A549 (cell line): ENCODE data around the gene EXOC6. TPM values are rescaled to one million over a fixed set of nuclear protein-coding genes. Genes with fewer than 3 reads are reported as not detected.
A peak's percentile ranks its signal among the peaks of the same experiment; 100 is the strongest.

ENCODE experiments used
- ATAC-seq, 2 experiments: fragments of 200-7000 bp in 1 of 2; fragments of >200 bp in 1 of 2; cut with Nextera tagmentation in 1 of 2; cut with Tn5 transposase in 1 of 2; 3 replicates each; pipeline versions ENCODE4 v1.8.0 to v1.9.1; 2018 to 2020; ENCODE audit warnings: mild to moderate bottlenecking in 1 of 2, moderate library complexity in 1 of 2
- CTCF ChIA-PET: fragments of 300-600 bp; sonication (Branson Sonifier 250); formaldehyde crosslinking; extraction: SDS; loops from one replicate; lab custom pipeline; 2021; ENCODE audit warnings: antibody characterized with exemption, inconsistent platforms; lab: Yijun Ruan, JAX
- POLR2A ChIA-PET: fragments of 350-600 bp; formaldehyde crosslinking; extraction: SDS; loops from one replicate; lab custom pipeline; 2021; ENCODE audit warnings: antibody characterized with exemption, inconsistent platforms; lab: Yijun Ruan, JAX
- DNase-seq, 2 experiments: peaks; one replicate each; pipeline versions ENCODE4 v3.0.0 to v3.0.0-alpha.2; 2011 to 2016; ENCODE audit warnings: low read depth in 1 of 2, low spot score in 1 of 2
- FAIRE-seq: peaks from 2 replicates; lab custom pipeline; 2011; peaks lifted over from hg19 to GRCh38; lab: Jason Lieb, UNC
- H3K27ac ChIP-seq, 2 experiments: fragments of >200 bp; sonication (Bioruptor Twin); formaldehyde crosslinking; 3 replicates each; pipeline ENCODE4 v1.5.1; 2016 to 2017
- H3K4me1 ChIP-seq: fragments of >200 bp; sonication (Bioruptor Twin); formaldehyde crosslinking; 3 replicates; pipeline ENCODE4 v1.6.1; 2016
- H3K4me2 ChIP-seq: fragments of >200 bp; sonication (Bioruptor Twin); formaldehyde crosslinking; 3 replicates; pipeline ENCODE4 v1.6.1; 2016
- H3K4me3 ChIP-seq: fragments of >200 bp; sonication (Bioruptor Twin); formaldehyde crosslinking; 3 replicates; pipeline ENCODE4 v1.5.1; 2016
- H3K9me3 ChIP-seq: fragments of >200 bp; sonication (Bioruptor Twin); formaldehyde crosslinking; 3 replicates; pipeline ENCODE4 v1.6.1; 2016
- BCL3 ChIP-seq: fragments of >200 bp; sonication (Bioruptor Twin); formaldehyde crosslinking; IDR thresholded peaks from 3 replicates; pipeline ENCODE4 v1.6.1; 2016
- CBX2 ChIP-seq: fragments of 200-600 bp; sonication (generic); IDR thresholded peaks from 2 replicates; pipeline ENCODE4 v1.6.1; 2016; ENCODE audit warnings: low read depth, mild to moderate bottlenecking, borderline replicate concordance
- CBX8 ChIP-seq: fragments of 200-600 bp; sonication (generic); IDR thresholded peaks from 2 replicates; pipeline ENCODE4 v1.6.1; 2016
- CEBPB ChIP-seq, 2 experiments: fragments of >200 bp in 1 of 2; sonication (Bioruptor Twin) in 1 of 2; formaldehyde crosslinking in 1 of 2; IDR thresholded peaks; 2 replicates each; pipeline ENCODE4 v1.6.1; 2012 to 2016
- CHD4 ChIP-seq: fragments of 200-600 bp; sonication (generic); IDR thresholded peaks from 2 replicates; pipeline ENCODE4 v1.6.1; 2016; ENCODE audit warnings: antibody characterized with exemption, mild to moderate bottlenecking, borderline replicate concordance
- EHMT2 ChIP-seq: fragments of 200-600 bp; sonication (generic); IDR thresholded peaks from 2 replicates; pipeline ENCODE4 v1.6.1; 2016; ENCODE audit warnings: antibody characterized with exemption, low read depth, mild to moderate bottlenecking, moderate library complexity
- ELK1 ChIP-seq: fragments of 150-350 bp; IDR thresholded peaks from 2 replicates; pipeline ENCODE4 v1.6.1; 2014; ENCODE audit warnings: low read depth, mild to moderate bottlenecking, low read length
- ESRRA ChIP-seq: fragments of 150-350 bp; IDR thresholded peaks from 2 replicates; pipeline ENCODE4 v1.6.1; 2014; ENCODE audit warnings: mild to moderate bottlenecking, low read length, borderline replicate concordance
- FOSL2 ChIP-seq, 2 experiments: fragments of 450-650 bp in 1 of 2; fragments of >200 bp in 1 of 2; sonication (Bioruptor Twin) in 1 of 2; formaldehyde crosslinking; IDR thresholded peaks; 2 replicates each; pipeline versions ENCODE4 v1.5.0 to v1.6.1; 2016 to 2020; ENCODE audit warnings: mild to moderate bottlenecking in 1 of 2, moderate library complexity in 1 of 2
- FOXS1 ChIP-seq: fragments of 250-450 bp; sonication (Bioruptor Pico); IDR thresholded peaks from 2 replicates; pipeline ENCODE4 v1.5.0; 2020; ENCODE audit warnings: mild to moderate bottlenecking, moderate library complexity
- GATA3 ChIP-seq: IDR thresholded peaks from 2 replicates; pipeline ENCODE4 v1.6.1; 2012; ENCODE audit warnings: borderline replicate concordance
- HES2 ChIP-seq: fragments of >200 bp; sonication (Bioruptor Twin); formaldehyde crosslinking; IDR thresholded peaks from 2 replicates; pipeline ENCODE4 v1.6.1; 2016
- HEYL ChIP-seq: fragments of 250-450 bp; sonication (Bioruptor Pico); IDR thresholded peaks from 2 replicates; pipeline ENCODE4 v1.8.0; 2021; ENCODE audit warnings: mild to moderate bottlenecking, moderate library complexity
- HMGXB4 ChIP-seq: fragments of 250-450 bp; sonication (Bioruptor Pico); IDR thresholded peaks from 2 replicates; pipeline ENCODE4 v1.5.0; 2021; ENCODE audit warnings: mild to moderate bottlenecking, moderate library complexity, borderline replicate concordance
- HOXB13 ChIP-seq: fragments of 250-450 bp; sonication (Bioruptor Pico); IDR thresholded peaks from 2 replicates; pipeline ENCODE4 v1.5.0; 2020; ENCODE audit warnings: low read depth, mild to moderate bottlenecking, moderate library complexity
- HOXB5 ChIP-seq: fragments of 250-450 bp; sonication (Bioruptor Pico); IDR thresholded peaks from 2 replicates; pipeline ENCODE4 v1.5.0; 2020; ENCODE audit warnings: mild to moderate bottlenecking, moderate library complexity
- JUN ChIP-seq, 2 experiments: fragments of >200 bp; sonication (Bioruptor Twin); formaldehyde crosslinking; IDR thresholded peaks; 2 replicates in 1 of 2; 3 replicates in 1 of 2; pipeline ENCODE4 v1.6.1; 2016 to 2017
- JUNB ChIP-seq: fragments of >200 bp; sonication (Bioruptor Twin); formaldehyde crosslinking; IDR thresholded peaks from 2 replicates; pipeline ENCODE4 v1.6.1; 2016
- KDM5A ChIP-seq: fragments of 200-600 bp; sonication (generic); IDR thresholded peaks from 2 replicates; pipeline ENCODE4 v1.6.1; 2016; ENCODE audit warnings: antibody characterized with exemption, mild to moderate bottlenecking
- MAFK ChIP-seq: fragments of 450-650 bp; IDR thresholded peaks from 2 replicates; pipeline ENCODE4 v1.6.1; 2014; ENCODE audit not compliant: partially characterized antibody
- MAZ ChIP-seq: fragments of 150-350 bp; IDR thresholded peaks from 2 replicates; pipeline ENCODE4 v1.6.1; 2014; ENCODE audit warnings: antibody characterized with exemption, low read depth, low read length, borderline replicate concordance
- NPAS2 ChIP-seq: fragments of 250-450 bp; sonication (Bioruptor Pico); IDR thresholded peaks from 2 replicates; pipeline ENCODE4 v1.8.0; 2022; ENCODE audit warnings: mild to moderate bottlenecking, moderate library complexity, borderline replicate concordance
- NR3C1 ChIP-seq: fragments of >200 bp; sonication (Bioruptor Twin); formaldehyde crosslinking; IDR thresholded peaks from 3 replicates; pipeline ENCODE4 v1.6.1; 2017
- PBX3 ChIP-seq: IDR thresholded peaks from 2 replicates; pipeline ENCODE4 v1.6.1; 2012
- POLR2A ChIP-seq: IDR thresholded peaks from 2 replicates; pipeline ENCODE4 v1.6.1; 2012; ENCODE audit warnings: mild to moderate bottlenecking, low read length
- RAD21 ChIP-seq, 2 experiments: fragments of >200 bp in 1 of 2; sonication (Bioruptor Twin) in 1 of 2; formaldehyde crosslinking in 1 of 2; IDR thresholded peaks in 1 of 2; conservative IDR thresholded peaks in 1 of 2; 2 replicates in 1 of 2; 3 replicates in 1 of 2; pipeline ENCODE4 v1.6.1; 2012 to 2018; ENCODE audit warnings: inconsistent platforms in 1 of 2
- RARB ChIP-seq: fragments of 250-450 bp; sonication (Bioruptor Pico); IDR thresholded peaks from 2 replicates; pipeline ENCODE4 v1.8.0; 2021; ENCODE audit warnings: mild to moderate bottlenecking, moderate library complexity
- TFCP2L1 ChIP-seq: fragments of 250-450 bp; sonication (Bioruptor Pico); IDR thresholded peaks from 2 replicates; pipeline ENCODE4 v1.5.0; 2021; ENCODE audit warnings: mild to moderate bottlenecking
- ZSCAN20 ChIP-seq: fragments of 250-450 bp; sonication (Bioruptor Pico); IDR thresholded peaks from 2 replicates; pipeline ENCODE4 v1.8.0; 2022; ENCODE audit warnings: mild to moderate bottlenecking, moderate library complexity
- WGBS: methylation state at CpG from one replicate; pipeline ENCODE4 v1.1.6; 2017; ENCODE audit errors: missing lambda C conversion rate; 5-methylcytosine and 5-hydroxymethylcytosine counted together
- polyA plus RNA-seq, 4 experiments: library from polyadenylated mRNA; depleted of rRNA in 3 of 4; stranded (reverse); fragments of >200 nt; fragmentation: RNase III in 1 of 4; extraction: RNeasy Plus Mini Kit Qiagen cat#74134 plus additional on column Dnase treatment in 1 of 4; gene quantifications; 2 replicates in 3 of 4; 3 replicates in 1 of 4; pipeline ENCODE4 v1.2.3, GENCODE V29; 2011 to 2017

EXOC6 gene
- polyA plus RNA-seq, 2 of the 4 experiments (the other 2 are of a cell fraction) = 16.8 to 48.5 TPM

- peak in 1 of 2 experiments; percentile 43 for DNase-seq
- peaks cover 13% of the 10 kb centered on the region; the same call in 2 of the 3 replicates for H3K4me1 ChIP-seq
- H3K9me3 ChIP-seq = no peaks in the 10 kb centered on the region
- WGBS = 64% methylated on average over 23 of the region's 37 CpGs
- TF ChIP-seq RARB (CRISPR knock-in tag) (no peak), CHD4 (no peak), PBX3 (no peak), CBX2 (no peak), JUNB (no peak), RAD21 (conservative IDR thresholded peaks at IDR 0.05 in 1 of 2, IDR thresholded peaks at IDR 0.05 in 1 of 2) (no peak), HES2 (no peak), ESRRA (no peak), MAFK (no peak), MAZ (no peak), HOXB5 (no peak), CEBPB (IDR thresholded peaks at IDR 0.05) (no peak), BCL3 (no peak), POLR2A (no peak), ZSCAN20 (CRISPR knock-in tag) (no peak)
- peak overlapping the region; percentile 46 for H3K4me2 ChIP-seq
- FAIRE-seq = no peak
- H3K27ac ChIP-seq = no peak overlapping the region
- ChIA-PET POLR2A (no interaction called here), CTCF (interaction anchor here (0.9 to 2.5 kb wide), 4 partner anchors 8 to 189 kb away, joined by 3 to 17 read pairs (median 8); no protein-coding TSS in a partner anchor)
- ATAC-seq = peak in 1 of 2 experiments; percentile 11; a peak in 3 of 6 replicates
- no peak overlapping the region for H3K4me3 ChIP-seq
These were observed 223.4 kb downstream of the EXOC6 start for GRCh38 chr10:93071674-93072224.

GRCh38 chr10:93072225-93072712, 223.9 kb downstream of the EXOC6 start:
- Histone ChIP-seq H3K4me3 (no peak overlapping the region), H3K4me2 (peak overlapping the region; percentile 46), H3K27ac (no peak overlapping the region), H3K9me3 (no peaks in the 10 kb centered on the region), H3K4me1 (peaks cover 18% of the 10 kb centered on the region; the same call in 2 of the 3 replicates)
- 77% methylated on average over 22 of the region's 27 CpGs for WGBS
- POLR2A ChIA-PET = no interaction called here
- DNase-seq (no peak), ATAC-seq (no peak), FAIRE-seq (no peak)
- CTCF ChIA-PET = interaction anchor here (0.6 to 8.8 kb wide), 10 partner anchors 9 to 539 kb away, joined by 3 to 85 read pairs (median 4); no protein-coding TSS in a partner anchor
- TF ChIP-seq HOXB13 (no peak), TFCP2L1 (CRISPR knock-in tag) (no peak), MAZ (no peak), NPAS2 (CRISPR knock-in tag) (no peak), FOSL2 (IDR thresholded peaks at IDR 0.05) (no peak), FOSL2 (CRISPR knock-in tag; IDR thresholded peaks at IDR 0.05) (no peak), KDM5A (no peak), CEBPB (IDR thresholded peaks at IDR 0.05) (no peak), HEYL (CRISPR knock-in tag) (no peak), CBX8 (no peak), FOXS1 (CRISPR knock-in tag) (no peak), ELK1 (no peak), JUN (IDR thresholded peaks at IDR 0.05) (no peak), EHMT2 (no peak), NR3C1 (no peak), JUNB (no peak), GATA3 (no peak), HMGXB4 (CRISPR knock-in tag) (no peak)
